Subcutaneous adipose tissue (tissue), 4 donors: ENCODE data around the gene GNG7. TPM values are rescaled to one million over a fixed set of nuclear protein-coding genes. Genes with fewer than 3 reads are reported as not detected.

ENCODE experiments used
- total RNA-seq, 4 donors: library from RNA; depleted of rRNA; stranded (reverse); fragments of >200 nt; gene quantifications; one replicate each; pipeline ENCODE4 v1.1.0, GENCODE V29; 2016
- TF ChIP-seq, protein P1 (sequence below): fragments of 450-650 bp; IDR thresholded peaks from one replicate; pipeline ENCODE4 v1.5.1; 2016; ENCODE audit warnings: low read depth, mild to moderate bottlenecking, control low read depth, antibody characterized with exemption, moderate library complexity

GNG7 gene
- total RNA-seq, 4 donors from 2014 or later, result 0.16 to 3.6 (median 0.82) TPM

DNA sequence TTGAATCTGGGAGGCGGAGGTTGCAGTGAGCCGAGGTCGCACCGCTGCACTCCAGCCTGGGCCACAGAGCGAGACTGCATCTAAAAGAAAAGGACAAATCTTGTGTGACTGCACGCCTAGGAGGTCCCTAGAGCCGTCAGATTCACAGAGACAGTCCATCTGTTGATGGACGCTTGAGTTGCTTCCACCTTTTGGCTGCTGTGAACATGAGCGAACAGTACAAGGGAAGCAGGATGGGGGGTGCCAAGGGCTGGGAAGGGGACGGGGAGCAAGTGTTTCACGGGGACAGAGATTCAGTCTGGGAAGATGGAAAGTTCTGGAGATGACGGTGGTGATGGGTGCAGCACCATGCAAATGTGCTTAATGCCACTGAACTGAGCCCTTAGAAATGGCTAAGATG, 78.7 kb downstream of the GNG7 start:
- TF ChIP-seq, protein P1, sequence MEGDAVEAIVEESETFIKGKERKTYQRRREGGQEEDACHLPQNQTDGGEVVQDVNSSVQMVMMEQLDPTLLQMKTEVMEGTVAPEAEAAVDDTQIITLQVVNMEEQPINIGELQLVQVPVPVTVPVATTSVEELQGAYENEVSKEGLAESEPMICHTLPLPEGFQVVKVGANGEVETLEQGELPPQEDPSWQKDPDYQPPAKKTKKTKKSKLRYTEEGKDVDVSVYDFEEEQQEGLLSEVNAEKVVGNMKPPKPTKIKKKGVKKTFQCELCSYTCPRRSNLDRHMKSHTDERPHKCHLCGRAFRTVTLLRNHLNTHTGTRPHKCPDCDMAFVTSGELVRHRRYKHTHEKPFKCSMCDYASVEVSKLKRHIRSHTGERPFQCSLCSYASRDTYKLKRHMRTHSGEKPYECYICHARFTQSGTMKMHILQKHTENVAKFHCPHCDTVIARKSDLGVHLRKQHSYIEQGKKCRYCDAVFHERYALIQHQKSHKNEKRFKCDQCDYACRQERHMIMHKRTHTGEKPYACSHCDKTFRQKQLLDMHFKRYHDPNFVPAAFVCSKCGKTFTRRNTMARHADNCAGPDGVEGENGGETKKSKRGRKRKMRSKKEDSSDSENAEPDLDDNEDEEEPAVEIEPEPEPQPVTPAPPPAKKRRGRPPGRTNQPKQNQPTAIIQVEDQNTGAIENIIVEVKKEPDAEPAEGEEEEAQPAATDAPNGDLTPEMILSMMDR, result no peak

GRCh38 chr19:2619076-2619475, 83.4 kb downstream of the GNG7 start:
- TF ChIP-seq, protein P1, result no peak

GRCh38 chr19:2618611-2619010, 83.9 kb downstream of the GNG7 start:
- TF ChIP-seq, protein P1, result no peak

- TF ChIP-seq, protein P1, result no peak
Observed at GRCh38 chr19:2617393-2618165, 84.9 kb downstream of the GNG7 start.

DNA sequence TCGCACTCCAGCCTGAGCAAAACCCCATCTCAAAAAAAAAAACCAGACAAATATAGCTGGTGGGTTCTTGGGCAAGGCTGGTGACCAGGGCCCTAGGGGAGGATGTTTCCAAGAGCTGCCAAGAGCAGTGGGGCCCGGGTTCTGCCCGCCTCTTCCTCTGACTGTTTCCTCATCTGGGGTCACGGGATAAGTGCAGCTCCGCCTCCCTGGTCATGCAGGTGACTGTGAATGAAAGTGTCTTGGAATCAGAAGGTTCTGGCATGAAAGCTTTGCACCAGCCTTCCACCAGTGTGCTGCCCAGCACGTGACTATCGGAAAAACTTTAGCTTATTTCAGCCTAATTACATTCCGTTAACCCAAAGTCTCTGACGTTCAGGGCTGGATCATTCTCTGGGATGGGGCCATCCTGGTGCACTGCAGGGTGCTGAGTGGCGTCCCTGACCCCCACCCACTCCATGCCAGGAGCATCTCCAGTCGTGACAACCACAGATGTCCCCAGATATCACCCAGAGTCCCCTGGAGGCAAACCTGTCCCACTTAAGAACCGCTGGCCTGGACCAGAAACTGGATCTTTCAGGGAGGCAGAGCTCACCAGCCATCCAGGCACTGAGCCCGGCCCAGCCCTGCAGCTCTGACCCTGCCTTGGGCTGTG, 85.6 kb downstream of the GNG7 start:
- TF ChIP-seq, protein P1, result no peak

DNA sequence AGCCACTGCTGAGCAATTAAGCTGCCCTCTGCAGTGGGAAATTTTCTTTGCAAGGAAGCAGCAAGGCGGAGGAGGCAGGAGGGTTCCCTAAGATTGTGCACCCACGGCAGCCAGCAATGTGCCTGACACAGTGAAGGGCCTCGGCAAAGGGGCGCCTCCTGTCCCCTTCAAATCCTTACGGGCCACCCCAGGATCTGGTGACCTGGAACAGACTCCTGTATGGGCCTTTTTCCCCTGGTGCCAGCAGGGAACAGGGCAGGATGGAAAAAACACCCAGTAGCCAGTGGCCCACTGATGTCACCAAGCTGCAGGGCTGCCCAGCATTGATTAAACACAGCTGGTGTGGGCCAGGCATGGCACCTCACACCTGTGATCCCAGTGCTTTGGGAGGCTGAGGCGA, 86.7 kb downstream of the GNG7 start:
- TF ChIP-seq, protein P1, result no peak

GRCh38 chr19:2613507-2614295, 88.8 kb downstream of the GNG7 start:
- TF ChIP-seq, protein P1, result no peak
